Prostate gland (tissue), 2 donors: ENCODE measurements around the gene OR5K2.

Experiments
- CTCF ChIP-seq, 4 experiments: fragments of 200-600 bp in 2 of 4; fragments of 450-650 bp in 2 of 4; sonication (generic) in 2 of 4; IDR thresholded peaks; 1 replicate in 3 of 4; 2 replicates in 1 of 4; pipeline ENCODE4 v1.5.1; 2016 to 2019; ENCODE audit warnings: antibody characterized with exemption in 4 of 4, mild to moderate bottlenecking in 2 of 4, moderate library complexity in 2 of 4
- POLR2A ChIP-seq: fragments of 450-650 bp; IDR thresholded peaks from one replicate; pipeline ENCODE4 v1.6.1; 2016; ENCODE audit warnings: antibody characterized with exemption, mild to moderate bottlenecking
- POLR2AphosphoS5 ChIP-seq: sonication (generic); formaldehyde crosslinking; IDR thresholded peaks from one replicate; pipeline ENCODE4 v1.6.1; 2017; ENCODE audit warnings: antibody characterized with exemption

GRCh38 chr3:98462901-98463300 is 34.6 kb upstream of the OR5K2 start, which contains the start of gene OR5K1:
- no peak for TF ChIP-seq CTCF (IDR thresholded peaks at IDR 0.05)
- no peak for TF ChIP-seq POLR2AphosphoS5
- TF ChIP-seq POLR2A = no peak
